Muscle layer of colon (tissue), 2 donors: Measurements from ENCODE around the gene KIF5B.
A peak's percentile ranks its signal among the peaks of the same experiment; 100 is the strongest.
"Not testable (repeated sequence)": the region's sequence is repeated elsewhere in the genome, so short reads cannot be mapped to it uniquely, and the experiment has no call there.

Source experiments
- H3K27ac ChIP-seq: one replicate; pipeline ENCODE4 v1.7.0; 2013; ENCODE audit warnings: low read depth, mild to moderate bottlenecking, low read length, moderate library complexity
- H3K27me3 ChIP-seq, 2 donors: one replicate each; pipeline ENCODE4 v1.7.0; 2013; ENCODE audit warnings: low read length in 2 of 2, mild to moderate bottlenecking in 2 of 2; ENCODE audit not compliant: insufficient read depth in 2 of 2, control insufficient read depth in 1 of 2
- H3K36me3 ChIP-seq: one replicate; pipeline ENCODE4 v1.7.0; 2013; ENCODE audit warnings: mild to moderate bottlenecking, low read length; ENCODE audit not compliant: insufficient read depth
- H3K4me1 ChIP-seq: one replicate; pipeline ENCODE4 v1.7.0; 2013; ENCODE audit warnings: mild to moderate bottlenecking, low read length; ENCODE audit not compliant: insufficient read depth
- H3K4me3 ChIP-seq, 2 donors: one replicate each; pipeline ENCODE4 v1.7.0; 2013; ENCODE audit warnings: low read length in 2 of 2, low read depth in 1 of 2, mild to moderate bottlenecking in 1 of 2, moderate library complexity in 1 of 2
- H3K9ac ChIP-seq: one replicate; pipeline ENCODE4 v1.7.0; 2013; ENCODE audit warnings: low read length
- H3K9me3 ChIP-seq: one replicate; pipeline ENCODE4 v1.7.0; 2013; ENCODE audit warnings: mild to moderate bottlenecking, low read length
- donor health status: abdominal sarcoma.
- donor health status: Adenocarcinoma of cecum.

KIF5B gene

DNA sequence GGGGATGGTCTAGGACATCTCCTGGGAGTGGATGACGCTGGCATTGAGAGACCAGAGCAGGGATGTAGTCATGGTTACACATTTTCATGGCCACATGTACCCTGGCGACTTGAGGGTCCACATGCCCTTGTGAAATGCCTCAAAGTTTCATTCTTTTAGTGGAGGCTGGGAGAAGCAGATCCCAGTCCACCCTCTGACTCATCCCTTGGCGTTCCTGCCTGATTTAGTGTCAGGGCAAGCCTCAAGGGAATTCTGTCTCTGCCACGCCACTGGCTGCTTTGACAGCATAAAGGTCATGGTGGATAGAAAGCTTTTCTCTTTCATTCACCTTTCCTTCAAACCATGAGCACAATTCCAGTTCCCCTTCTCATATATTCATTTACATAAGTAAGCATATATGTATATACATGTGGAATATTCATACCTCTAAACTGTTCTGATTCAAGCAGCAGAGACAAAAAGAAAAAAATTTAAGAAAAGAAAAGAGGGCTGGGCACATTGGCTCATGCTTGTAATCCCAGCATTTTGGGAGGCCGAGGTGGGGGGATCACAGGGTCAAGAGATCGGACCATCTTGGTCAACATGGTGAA, 21.8 kb upstream of the KIF5B start:
- Histone ChIP-seq H3K4me3 (no peak overlapping the region), H3K27me3 (no peaks in the 10 kb centered on the region), H3K27ac (no peak overlapping the region), H3K9ac (no peak overlapping the region), H3K9me3 (no peaks in the 10 kb centered on the region), H3K36me3 (no peaks in the 10 kb centered on the region), H3K4me1 (peaks cover 4% of the 10 kb centered on the region)

DNA sequence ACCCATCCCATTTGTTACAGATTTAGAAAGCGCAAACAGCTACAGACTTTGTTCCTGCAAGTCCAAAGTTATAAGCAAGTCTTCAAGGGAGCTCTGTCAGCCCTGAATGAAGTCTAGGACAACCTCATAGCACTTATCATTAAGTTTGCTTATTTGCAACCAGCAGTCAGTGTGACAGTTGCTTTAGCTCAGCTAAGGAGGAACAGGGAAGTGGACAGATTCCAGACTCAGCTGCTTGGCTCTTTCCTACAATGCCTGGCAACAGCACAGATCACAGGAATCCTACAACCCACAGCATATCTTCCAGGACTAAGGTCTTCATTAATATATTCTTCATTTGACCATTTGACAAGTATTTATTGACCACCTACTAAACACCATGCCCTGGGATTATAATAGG, 17.4 kb upstream of the KIF5B start:
- peaks cover 23% of the 10 kb centered on the region for H3K4me1 ChIP-seq

DNA sequence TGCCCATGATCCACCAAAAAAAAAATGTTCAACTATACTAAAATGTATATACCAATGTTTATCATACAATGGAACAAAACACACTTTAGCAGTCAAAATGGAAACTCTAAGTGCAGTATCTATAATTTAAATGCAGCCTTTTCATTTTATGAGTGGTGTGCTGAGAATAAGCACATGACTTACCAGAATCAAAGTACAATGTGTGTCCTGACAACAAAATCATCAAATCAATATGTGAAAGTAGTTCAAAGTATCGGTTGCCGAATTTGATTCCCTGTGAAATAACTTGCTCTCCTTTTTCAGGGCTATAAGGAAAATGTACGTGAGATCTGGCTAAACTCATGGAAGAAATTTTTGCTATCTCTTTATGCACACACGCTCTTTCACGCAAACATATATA, 16.9 kb upstream of the KIF5B start:
- Histone ChIP-seq H3K4me3 (no peak overlapping the region), H3K27me3 (no peaks in the 10 kb centered on the region), H3K36me3 (no peaks in the 10 kb centered on the region), H3K27ac (no peak overlapping the region), H3K4me1 (peaks cover 22% of the 10 kb centered on the region), H3K9ac (no peak overlapping the region), H3K9me3 (no peaks in the 10 kb centered on the region)

More for the DNA sequence above, 17.4 kb upstream of the KIF5B start:
- H3K27me3 ChIP-seq = no peaks in the 10 kb centered on the region
- no peaks in the 10 kb centered on the region for H3K9me3 ChIP-seq
- no peak overlapping the region for H3K27ac ChIP-seq
- H3K36me3 ChIP-seq = no peaks in the 10 kb centered on the region
- no peak overlapping the region for H3K4me3 ChIP-seq
- H3K9ac ChIP-seq = no peak overlapping the region

DNA sequence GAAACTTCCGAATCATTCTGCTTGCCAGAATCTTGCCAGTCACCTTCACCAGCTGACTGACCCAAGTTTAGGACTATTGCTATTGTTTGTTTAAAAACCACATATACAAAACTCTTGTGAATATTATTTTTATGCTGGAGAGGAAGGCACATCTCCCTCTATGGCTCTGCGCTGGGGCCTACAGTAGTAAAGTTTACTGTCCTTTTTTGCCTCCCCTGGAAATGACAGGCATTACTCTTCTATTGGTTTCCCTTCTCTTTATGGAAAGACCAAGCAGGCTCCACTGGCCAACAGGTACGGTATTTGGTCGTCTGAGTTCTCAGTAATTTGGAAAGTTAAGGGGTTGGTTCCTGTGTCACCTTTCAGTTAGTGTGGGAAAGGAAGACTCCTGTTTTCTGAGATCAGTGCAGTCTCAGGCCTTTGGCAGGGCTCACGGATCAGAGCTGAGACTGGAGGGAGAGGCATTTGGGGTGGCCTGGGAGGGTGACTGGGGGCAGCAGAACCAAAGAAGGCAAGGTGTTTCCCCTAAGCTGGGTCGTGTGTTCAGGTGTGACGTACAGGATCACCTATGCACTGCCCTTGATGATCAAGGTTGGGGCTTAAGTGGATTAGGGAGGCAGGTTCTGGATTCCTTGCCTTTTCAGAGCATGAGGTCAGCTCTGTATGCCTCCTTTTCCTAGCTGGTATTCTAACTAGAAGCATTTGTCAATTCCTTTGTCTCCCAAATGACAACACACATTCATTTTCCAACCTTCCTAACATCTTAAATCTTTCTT, 16.0 kb upstream of the KIF5B start:
- Histone ChIP-seq H3K27ac (peak overlapping the region; percentile 14), H3K4me3 (no peak overlapping the region), H3K9ac (no peak overlapping the region), H3K4me1 (peaks cover 19% of the 10 kb centered on the region), H3K9me3 (no peaks in the 10 kb centered on the region), H3K27me3 (no peaks in the 10 kb centered on the region), H3K36me3 (no peaks in the 10 kb centered on the region)

DNA sequence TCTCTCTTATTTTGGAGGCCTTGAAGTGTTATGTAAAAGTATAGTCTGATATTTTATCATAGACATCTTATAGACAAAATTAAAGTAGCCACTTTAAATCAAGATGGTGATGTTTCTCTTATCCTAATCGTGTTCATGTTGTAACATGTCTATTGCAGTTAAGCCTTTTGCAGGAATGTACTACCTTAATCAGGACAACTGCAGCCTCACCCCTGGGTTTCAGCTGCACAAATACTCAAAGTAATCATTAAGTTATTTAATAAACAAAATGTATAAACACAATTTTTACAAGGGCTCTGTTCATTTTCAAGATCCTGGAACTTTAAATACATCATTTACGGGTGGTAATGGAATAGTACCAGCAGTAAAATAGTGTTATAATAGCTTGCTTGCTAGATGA, 14.4 kb upstream of the KIF5B start:
- Histone ChIP-seq H3K4me1 (peaks cover 19% of the 10 kb centered on the region), H3K9ac (no peak overlapping the region)

DNA sequence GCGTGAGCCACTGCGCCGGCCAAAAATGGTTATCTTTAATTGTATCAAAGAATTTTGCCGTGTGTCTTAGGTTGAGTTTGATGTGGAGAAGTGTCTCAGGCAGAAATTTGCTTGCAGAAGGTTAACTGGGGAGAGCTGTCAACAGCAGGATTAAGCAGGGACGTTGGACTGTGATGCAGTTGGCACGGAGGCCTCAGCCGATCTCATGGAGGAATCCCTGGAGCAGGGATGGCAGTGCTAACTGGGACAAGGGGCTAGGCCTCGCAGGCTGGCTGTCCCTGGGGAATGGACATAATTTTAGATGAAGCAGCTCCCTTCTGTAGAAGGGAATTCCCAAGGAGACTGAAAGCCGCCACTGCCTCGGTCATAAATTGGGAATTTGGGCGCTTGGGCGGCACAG, 12.3 kb upstream of the KIF5B start:
- Histone ChIP-seq H3K36me3 (no peaks in the 10 kb centered on the region), H3K9me3 (no peaks in the 10 kb centered on the region), H3K4me1 (peaks cover 19% of the 10 kb centered on the region), H3K4me3 (no peak overlapping the region), H3K27me3 (no peaks in the 10 kb centered on the region), H3K9ac (no peak overlapping the region), H3K27ac (no peak overlapping the region)

More for the DNA sequence above, 14.4 kb upstream of the KIF5B start:
- Histone ChIP-seq H3K27me3 (no peaks in the 10 kb centered on the region), H3K27ac (no peak overlapping the region), H3K36me3 (no peaks in the 10 kb centered on the region), H3K9me3 (no peaks in the 10 kb centered on the region), H3K4me3 (no peak overlapping the region)

DNA sequence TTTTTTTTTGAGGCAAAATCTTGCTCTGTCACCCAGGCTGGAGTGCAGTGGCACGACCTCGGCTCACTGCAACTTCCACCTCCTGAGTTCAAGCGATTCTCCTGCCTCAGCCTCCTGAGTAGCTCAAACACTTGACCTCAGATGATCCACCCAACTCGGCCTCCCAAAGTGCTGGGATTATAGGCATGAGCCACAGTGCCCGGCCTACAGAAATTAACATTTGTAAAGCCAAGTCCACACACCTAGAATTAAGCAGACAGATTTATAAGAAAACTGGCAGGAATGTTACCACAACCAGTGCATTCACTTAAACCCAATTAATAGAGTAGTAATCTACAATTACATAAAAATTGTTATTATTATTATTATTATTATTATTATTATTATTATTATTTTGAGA, 11.7 kb upstream of the KIF5B start:
- H3K4me1 ChIP-seq = peaks cover 19% of the 10 kb centered on the region
- H3K9ac ChIP-seq, H3K9me3 ChIP-seq, H3K36me3 ChIP-seq, H3K4me3 ChIP-seq, H3K27ac ChIP-seq, H3K27me3 ChIP-seq: not testable (repeated sequence)

DNA sequence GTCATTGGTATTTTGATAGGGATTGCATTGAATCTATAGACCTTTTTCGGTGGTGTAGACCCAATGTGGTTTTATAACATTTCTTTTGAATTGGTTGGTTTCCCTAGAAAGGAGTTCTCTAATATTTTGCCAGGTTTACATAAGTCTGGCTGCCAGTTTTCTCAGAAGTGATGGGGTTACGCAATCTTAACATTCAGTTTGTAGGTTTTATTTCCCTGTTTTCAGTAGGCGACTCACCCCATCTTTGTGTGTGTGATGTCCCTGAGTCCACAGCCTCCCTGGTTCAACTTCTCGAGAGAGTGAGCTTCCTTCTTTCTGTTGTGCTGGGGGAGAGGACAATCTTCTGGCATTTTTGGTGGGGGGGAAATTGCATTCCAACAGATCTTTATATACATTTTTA, 9.6 kb upstream of the KIF5B start:
- no peak overlapping the region for H3K9ac ChIP-seq
- no peak overlapping the region for H3K4me3 ChIP-seq
- H3K36me3 ChIP-seq = no peaks in the 10 kb centered on the region
- no peaks in the 10 kb centered on the region for H3K9me3 ChIP-seq
- H3K27ac ChIP-seq = no peak overlapping the region
- no peaks in the 10 kb centered on the region for H3K27me3 ChIP-seq
- H3K4me1 ChIP-seq = peaks cover 4% of the 10 kb centered on the region

DNA sequence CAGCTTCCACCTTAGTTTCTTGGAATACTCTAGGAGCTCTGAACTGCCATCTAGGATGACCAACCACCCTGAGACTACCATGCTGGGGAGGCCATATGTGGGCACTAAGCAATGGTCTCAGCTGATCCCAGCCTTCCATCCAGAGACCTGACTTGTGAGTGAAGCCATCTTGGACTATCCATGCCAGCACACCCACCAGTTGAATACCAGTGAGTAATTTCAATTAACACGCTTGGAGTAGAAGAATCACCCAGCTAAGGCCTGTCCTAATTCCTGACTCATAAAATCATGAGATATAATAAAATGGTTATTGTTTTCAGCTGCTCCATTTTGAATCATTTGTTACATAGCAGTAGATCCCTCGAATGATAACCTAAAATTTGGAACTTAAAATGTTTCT, 5.2 kb upstream of the KIF5B start:
- H3K4me1 ChIP-seq = no peaks in the 10 kb centered on the region
- no peak overlapping the region for H3K27ac ChIP-seq
- no peak overlapping the region for H3K4me3 ChIP-seq
- H3K27me3 ChIP-seq = no peaks in the 10 kb centered on the region
- no peaks in the 10 kb centered on the region for H3K36me3 ChIP-seq
- H3K9me3 ChIP-seq = no peaks in the 10 kb centered on the region
- H3K9ac ChIP-seq = no peak overlapping the region

DNA sequence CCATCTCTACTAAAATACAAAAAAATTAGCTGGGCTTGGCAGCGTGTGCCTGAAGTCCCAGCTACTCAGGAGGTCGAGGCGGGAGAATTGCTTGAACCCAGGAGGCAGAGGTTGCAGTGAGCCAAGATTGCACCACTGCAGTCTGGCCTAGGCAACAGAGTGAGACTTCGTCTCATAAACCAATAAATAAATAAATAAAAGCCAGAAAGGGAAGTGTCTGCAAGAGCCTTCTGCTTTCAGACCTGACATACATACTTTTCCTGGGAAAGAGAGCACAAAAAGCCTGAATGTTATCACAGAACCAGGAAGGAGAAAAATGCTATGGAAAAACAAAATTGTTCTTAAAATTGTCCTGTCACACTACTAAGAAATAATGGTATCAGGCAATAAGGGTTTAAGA, 4.1 kb upstream of the KIF5B start:
- H3K27me3 ChIP-seq = no peaks in the 10 kb centered on the region
- H3K4me3 ChIP-seq = no peak overlapping the region
- no peak overlapping the region for H3K27ac ChIP-seq
- no peaks in the 10 kb centered on the region for H3K9me3 ChIP-seq
- H3K4me1 ChIP-seq = no peaks in the 10 kb centered on the region
- no peak overlapping the region for H3K9ac ChIP-seq
- H3K36me3 ChIP-seq = no peaks in the 10 kb centered on the region

DNA sequence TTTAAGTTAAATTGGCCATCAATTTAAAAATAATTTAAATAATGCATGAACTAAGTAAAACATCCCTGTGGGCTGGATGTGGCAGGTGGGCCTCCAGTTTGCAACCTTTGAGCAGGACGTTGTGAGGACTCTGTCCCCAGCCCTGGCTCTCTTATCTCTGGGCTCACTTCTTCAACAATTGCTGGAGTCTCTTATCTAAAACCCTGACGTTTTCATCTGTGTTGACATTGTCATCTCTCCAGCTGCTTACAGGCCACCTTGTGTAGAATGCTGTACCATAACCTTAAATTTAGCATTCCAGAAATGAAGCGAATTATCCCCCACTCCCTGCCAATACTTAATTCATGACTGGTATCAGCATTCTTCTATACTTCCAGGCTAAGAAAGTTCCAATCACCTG, 3.2 kb upstream of the KIF5B start:
- Histone ChIP-seq H3K27me3 (no peaks in the 10 kb centered on the region), H3K27ac (no peak overlapping the region), H3K9me3 (no peaks in the 10 kb centered on the region), H3K9ac (no peak overlapping the region), H3K36me3 (no peaks in the 10 kb centered on the region), H3K4me3 (no peak overlapping the region), H3K4me1 (no peaks in the 10 kb centered on the region)

DNA sequence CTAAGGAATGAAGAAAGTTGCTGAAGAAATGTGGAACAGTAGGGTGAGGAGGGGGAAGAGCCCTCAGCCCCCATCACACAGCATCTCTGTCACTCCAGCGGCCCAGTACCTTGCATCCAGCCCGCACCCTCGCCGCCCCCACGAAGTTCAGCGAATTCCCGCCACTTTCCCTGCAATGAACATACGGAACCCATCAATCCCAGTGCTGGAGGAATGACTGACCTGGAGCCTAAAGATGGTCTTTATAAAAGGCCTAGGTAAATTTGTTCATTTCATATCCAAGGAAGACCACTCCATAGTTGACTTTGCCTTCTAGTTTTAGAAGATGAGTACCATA, 779 bp upstream of the KIF5B start:
- Histone ChIP-seq H3K27ac (peak overlapping the region; percentile 94), H3K9me3 (no peaks in the 10 kb centered on the region), H3K4me1 (no peaks in the 10 kb centered on the region), H3K4me3 (peak overlapping the region; percentile 81 to 89), H3K36me3 (no peaks in the 10 kb centered on the region), H3K27me3 (no peaks in the 10 kb centered on the region), H3K9ac (peak overlapping the region; percentile 95)
